ENCODE measurements around the gene PVALEF. TPM values are rescaled to one million over a fixed set of nuclear protein-coding genes. Genes with fewer than 3 reads are reported as not detected.
"Not testable (repeated sequence)": the region's sequence is repeated elsewhere in the genome, so short reads cannot be mapped to it uniquely, and the experiment has no call there.

Gene PVALEF
- total RNA-seq, 4 donors from 2014 or later = not detected

- intact Hi-C loops (cut with DNase I; ENCODE audit: low total_unique reads) = no loop called here
- TF ChIP-seq POLR2A (IDR thresholded peaks at IDR 0.05) = no peak
- TF ChIP-seq, protein P1, sequence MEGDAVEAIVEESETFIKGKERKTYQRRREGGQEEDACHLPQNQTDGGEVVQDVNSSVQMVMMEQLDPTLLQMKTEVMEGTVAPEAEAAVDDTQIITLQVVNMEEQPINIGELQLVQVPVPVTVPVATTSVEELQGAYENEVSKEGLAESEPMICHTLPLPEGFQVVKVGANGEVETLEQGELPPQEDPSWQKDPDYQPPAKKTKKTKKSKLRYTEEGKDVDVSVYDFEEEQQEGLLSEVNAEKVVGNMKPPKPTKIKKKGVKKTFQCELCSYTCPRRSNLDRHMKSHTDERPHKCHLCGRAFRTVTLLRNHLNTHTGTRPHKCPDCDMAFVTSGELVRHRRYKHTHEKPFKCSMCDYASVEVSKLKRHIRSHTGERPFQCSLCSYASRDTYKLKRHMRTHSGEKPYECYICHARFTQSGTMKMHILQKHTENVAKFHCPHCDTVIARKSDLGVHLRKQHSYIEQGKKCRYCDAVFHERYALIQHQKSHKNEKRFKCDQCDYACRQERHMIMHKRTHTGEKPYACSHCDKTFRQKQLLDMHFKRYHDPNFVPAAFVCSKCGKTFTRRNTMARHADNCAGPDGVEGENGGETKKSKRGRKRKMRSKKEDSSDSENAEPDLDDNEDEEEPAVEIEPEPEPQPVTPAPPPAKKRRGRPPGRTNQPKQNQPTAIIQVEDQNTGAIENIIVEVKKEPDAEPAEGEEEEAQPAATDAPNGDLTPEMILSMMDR (IDR thresholded peaks at IDR 0.05) = no peak
- WGBS, 2 donors = 68 to 89% methylated on average over 5 to 6 of the region's 13 CpGs
- DNase-seq (ENCODE audit: low spot score in 2 of 2) = no peak
- no peak overlapping the region for H3K4me3 ChIP-seq (ENCODE audit: low read depth, poor library complexity, severe bottlenecking)
Observed at GRCh38 chr17:81151278-81151677, 14.0 kb upstream of the PVALEF start.

- 75 to 79% methylated on average over 8 of the region's 8 CpGs for WGBS, 2 donors
- H3K4me3 ChIP-seq (ENCODE audit: low read depth, poor library complexity, severe bottlenecking) = no peak overlapping the region
- no peak for TF ChIP-seq POLR2A (IDR thresholded peaks at IDR 0.05)
- TF ChIP-seq, protein P1 (IDR thresholded peaks at IDR 0.05) = no peak
- DNase-seq (ENCODE audit: low spot score in 2 of 2) = no peak
- intact Hi-C loops (cut with DNase I; ENCODE audit: low total_unique reads) = no loop called here
Observed at GRCh38 chr17:81152288-81152828, 12.9 kb upstream of the PVALEF start.

DNA sequence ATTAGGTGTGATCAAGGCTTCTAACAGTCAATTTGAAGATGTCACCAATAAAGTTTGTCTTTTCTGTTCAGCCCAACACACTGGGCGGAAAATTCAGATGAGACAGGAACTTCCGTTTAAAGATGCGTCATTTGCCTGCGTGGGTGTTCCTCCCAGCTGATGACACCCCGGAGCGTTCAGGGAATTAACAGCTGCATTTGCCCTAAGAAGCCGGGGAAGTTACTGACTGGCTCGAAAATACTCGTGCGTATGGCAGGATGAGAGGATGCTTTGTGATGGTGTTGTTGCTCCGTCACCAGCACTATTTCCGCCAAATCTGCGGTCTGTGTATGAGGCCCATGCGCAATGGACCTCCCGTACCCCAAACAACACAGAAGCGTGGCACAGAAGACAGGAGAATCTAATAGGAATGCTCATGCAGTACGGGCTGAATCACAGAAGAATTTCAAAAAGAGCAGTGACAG, 11.9 kb upstream of the PVALEF start:
- 43 to 49% methylated on average over 17 of the region's 17 CpGs for WGBS, 2 donors
- intact Hi-C loops (cut with DNase I; ENCODE audit: low total_unique reads) = no loop called here
- DNase-seq (ENCODE audit: low spot score in 2 of 2) = no peak
- H3K4me3 ChIP-seq (ENCODE audit: low read depth, poor library complexity, severe bottlenecking) = no peak overlapping the region
- no peak for TF ChIP-seq POLR2A (IDR thresholded peaks at IDR 0.05)
- TF ChIP-seq, protein P1 (IDR thresholded peaks at IDR 0.05) = no peak

- WGBS, 2 donors = 84 to 86% methylated on average over 9 of the region's 9 CpGs
- intact Hi-C loops (cut with DNase I; ENCODE audit: low total_unique reads); DNase-seq (ENCODE audit: low spot score in 2 of 2); H3K4me3 ChIP-seq (ENCODE audit: low read depth, poor library complexity, severe bottlenecking): not testable (repeated sequence)
Observed at GRCh38 chr17:81154016-81154415, 11.3 kb upstream of the PVALEF start.

DNA sequence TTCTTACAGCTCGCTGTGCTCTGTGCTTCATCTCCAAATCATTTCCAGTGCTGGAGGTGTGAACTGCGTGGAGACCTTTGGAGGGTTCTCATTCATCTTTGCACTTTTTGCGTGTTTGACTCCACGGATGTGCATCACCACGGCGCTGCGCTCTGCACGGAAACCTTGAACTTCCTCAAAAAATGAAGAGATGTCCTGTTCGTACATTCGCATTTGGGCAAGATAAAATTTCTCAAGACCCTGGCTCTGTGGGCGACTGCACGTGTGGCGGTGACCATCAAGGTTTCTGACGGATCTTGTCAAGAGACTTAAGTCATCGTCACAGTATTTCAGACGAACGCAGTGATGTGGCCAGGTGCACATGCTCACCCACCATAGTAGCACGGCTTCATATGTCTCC, 10.3 kb upstream of the PVALEF start:
- no peak for DNase-seq (ENCODE audit: low spot score in 2 of 2)
- intact Hi-C loops (cut with DNase I; ENCODE audit: low total_unique reads) = no loop called here
- no peak overlapping the region for H3K4me3 ChIP-seq (ENCODE audit: low read depth, poor library complexity, severe bottlenecking)
- WGBS, 2 donors = 95 to 96% methylated on average over 18 of the region's 18 CpGs
- TF ChIP-seq POLR2A (IDR thresholded peaks at IDR 0.05) = no peak
- TF ChIP-seq, protein P1 (IDR thresholded peaks at IDR 0.05) = no peak

DNA sequence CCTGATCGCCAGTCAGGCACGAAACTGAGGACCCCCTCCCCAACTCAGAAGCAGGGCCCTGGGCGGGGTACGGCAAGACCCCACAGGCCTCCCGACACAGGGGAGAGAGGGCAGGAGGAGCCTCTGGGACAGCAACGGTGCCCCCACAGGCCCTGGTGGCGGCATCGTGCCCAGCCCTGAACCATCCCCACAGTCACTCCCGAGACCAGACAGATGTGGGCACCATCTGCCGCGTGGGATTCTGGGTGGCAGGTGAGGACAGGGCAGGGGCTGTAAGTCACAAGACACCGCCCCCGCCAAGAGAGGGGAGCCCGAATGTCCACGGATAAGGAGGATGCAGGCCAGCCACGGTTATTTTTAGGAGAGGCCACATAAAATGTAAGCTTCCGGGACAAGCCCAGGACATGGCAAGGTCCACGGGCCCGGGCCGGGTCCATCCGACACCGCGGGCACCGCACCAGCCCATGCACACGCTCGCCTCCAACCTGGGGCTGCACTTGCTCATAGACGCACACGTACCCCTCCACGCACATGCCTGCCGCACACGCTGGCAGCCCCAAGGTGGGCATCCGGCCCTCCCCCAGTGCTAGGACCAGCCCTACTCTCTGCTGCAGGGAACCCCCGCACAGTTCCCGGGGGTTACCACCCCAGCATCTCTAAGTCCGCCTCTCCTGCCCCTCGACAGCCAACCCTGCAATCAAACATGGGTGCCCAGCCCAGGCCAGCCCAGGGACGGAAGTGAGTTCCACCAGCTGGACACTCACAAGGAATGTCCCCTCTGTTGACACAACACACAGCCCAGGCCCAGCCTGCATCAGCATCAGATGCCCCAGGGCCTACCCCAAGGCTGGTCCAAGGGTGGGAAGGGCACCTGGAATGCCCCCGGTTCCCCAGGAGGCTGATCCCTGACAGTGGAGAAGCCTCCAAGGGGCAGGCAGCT, 8.2 kb upstream of the PVALEF start:
- no peak for DNase-seq (ENCODE audit: low spot score in 2 of 2)
- TF ChIP-seq, protein P1 (IDR thresholded peaks at IDR 0.05) = no peak
- no peak for TF ChIP-seq POLR2A (IDR thresholded peaks at IDR 0.05)
- 92 to 96% methylated on average over 30 to 38 of the region's 38 CpGs for WGBS, 2 donors
- intact Hi-C loops (cut with DNase I; ENCODE audit: low total_unique reads) = no loop called here
- no peak overlapping the region for H3K4me3 ChIP-seq (ENCODE audit: low read depth, poor library complexity, severe bottlenecking)
